SKM-1 (cell line): ENCODE results near the gene GABRE.

Experiments
- DNase-seq: peaks from one replicate; lab custom pipeline; 2025; ENCODE audit not compliant: unreplicated experiment; lab: John Stamatoyannopoulos, UW

GABRE gene, protein sequence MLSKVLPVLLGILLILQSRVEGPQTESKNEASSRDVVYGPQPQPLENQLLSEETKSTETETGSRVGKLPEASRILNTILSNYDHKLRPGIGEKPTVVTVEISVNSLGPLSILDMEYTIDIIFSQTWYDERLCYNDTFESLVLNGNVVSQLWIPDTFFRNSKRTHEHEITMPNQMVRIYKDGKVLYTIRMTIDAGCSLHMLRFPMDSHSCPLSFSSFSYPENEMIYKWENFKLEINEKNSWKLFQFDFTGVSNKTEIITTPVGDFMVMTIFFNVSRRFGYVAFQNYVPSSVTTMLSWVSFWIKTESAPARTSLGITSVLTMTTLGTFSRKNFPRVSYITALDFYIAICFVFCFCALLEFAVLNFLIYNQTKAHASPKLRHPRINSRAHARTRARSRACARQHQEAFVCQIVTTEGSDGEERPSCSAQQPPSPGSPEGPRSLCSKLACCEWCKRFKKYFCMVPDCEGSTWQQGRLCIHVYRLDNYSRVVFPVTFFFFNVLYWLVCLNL

DNA sequence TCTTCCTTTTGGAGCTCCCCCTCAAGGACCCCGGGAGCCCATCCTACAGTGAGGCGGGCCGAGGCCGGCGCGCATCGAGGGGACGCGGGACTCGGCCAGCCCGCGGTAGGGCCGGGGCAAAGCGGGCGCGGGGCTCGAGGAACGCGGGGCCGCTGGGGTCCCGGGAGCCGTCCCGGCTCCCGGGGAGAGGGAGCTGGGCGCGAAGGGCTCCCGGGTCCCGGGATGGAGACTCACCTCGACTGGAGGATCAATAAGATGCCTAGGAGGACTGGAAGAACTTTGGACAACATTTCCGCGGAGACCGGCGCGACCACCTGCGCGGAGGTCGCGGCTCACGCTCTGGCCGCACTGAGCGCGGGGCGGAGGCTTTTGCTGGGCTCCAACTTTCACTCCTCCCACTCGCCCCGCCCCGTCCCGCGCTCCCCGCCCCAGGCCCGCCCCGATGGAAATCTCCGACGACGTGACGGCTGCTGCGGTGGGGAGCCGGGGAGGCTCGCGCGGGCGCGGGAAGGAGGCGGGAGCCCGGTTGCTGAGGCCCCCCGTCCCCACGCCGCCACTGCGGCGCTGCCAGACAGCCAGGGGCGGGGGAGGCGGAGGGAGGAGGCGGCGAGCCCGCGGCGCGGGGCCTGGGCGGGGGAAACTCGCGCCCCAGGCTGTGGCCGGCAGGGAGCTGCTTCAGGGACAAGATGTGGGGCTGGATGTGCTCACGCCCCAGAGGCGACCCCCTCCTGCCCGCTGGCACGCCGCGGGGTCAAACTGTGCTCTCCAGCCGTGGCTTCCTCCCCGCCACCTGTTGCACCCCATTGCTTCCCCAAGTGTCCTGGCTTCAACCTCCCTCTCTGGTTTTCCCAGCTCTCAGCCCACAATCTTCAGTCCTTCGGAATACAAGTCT is at the start of gene GABRE:
TSS of gene GABRE (minus strand) at position 341 of the 892 bp plus-strand sequence. CDS start at position 290, 51 bp downstream.
- DNase-seq, result no peak

DNA sequence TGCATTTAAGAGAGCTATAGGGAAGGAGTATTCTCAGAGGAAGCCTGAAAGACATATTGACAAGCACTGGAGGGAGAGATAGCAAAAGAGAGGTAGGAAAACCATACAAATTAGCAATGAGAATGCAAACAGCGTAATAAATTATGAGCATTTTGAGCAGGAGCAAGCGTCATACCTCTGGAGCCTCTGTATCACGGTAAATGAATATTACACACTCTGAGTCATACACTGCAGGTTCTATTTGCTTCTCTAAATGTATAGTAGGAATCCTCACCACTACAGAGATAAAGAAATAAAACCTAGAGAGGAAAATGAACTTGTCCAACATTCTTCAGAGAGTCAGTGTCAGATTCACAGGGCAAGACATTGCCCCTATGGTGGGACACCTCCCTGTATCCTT is 46.4 kb upstream of the GABRE start:
- no peak for DNase-seq

DNA sequence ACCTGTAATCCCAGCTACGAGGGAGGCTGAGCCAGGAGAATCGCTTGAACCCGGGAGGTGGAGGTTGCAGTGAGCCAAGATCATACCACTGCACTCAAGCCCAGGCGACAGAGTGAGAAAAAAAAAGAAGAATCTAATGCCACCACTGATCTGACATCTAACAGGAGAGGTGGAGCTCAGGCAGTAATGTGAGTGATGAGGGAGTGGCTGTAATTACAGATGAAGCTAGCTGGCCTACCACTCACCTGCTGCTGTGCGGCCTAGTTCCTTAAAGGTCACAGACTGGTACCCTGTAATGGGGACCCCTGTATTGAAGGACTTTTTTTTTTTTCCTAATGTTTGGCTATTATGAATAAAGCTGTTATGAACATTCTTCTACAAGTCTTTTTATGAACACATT is 25.3 kb upstream of the GABRE start:
- no peak for DNase-seq

DNA sequence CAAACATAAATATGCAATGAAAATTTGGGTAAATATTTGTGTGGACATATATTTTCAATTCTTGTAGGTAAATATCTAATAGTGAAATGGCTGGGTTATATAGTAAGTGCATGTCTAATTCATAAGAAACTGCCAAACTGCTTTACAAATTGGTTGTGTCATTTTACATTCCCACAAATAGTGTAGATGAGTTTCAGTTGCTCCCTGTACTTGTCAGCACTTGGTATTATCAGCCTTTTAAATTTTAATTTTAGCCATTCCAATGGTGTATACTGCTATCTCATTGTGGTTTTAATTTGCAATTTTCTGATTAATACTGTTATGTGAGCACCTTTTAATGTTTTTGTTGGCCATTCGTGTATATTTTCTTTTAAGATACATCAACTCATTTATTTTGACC is 23.1 kb upstream of the GABRE start:
- DNase-seq, result no peak

DNA sequence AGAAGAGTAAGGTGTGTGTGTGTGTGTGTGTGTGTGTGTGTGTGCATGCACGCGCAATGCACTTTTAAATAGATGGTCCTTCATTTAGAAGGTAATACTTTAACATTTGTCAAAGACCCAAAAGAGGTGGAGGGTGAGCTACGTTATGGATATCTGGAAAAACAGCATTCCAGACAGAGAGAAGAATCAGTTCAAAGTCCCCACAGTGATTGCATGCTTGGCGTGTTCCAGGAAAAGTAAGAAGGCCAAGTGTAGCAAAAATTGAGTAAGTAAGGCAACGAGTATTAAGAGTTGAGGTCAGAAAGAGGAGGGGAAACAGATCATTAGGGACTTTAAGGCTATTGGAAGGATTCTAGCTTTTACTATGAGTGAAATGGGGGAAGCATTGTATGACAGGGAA is 21.9 kb upstream of the GABRE start:
- DNase-seq, result no peak

DNA sequence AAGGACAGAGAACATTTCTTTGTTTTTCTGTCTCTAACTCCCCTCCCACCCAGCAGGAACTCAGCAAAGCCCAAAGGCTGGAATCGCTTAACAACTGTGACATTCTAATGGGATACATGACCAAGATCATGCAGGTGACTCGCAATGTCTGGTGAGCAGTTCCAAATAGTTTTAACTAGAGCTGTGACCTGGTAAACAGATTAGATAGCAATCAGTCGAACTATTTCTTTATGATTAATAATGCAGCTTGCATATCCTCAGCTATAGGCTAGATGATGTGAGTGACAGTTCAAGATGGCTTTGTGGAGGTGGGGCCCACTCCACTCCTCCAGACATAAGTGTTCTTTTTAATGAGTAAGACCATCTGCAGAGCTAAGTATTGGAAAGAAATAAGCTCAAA is 20.0 kb upstream of the GABRE start:
- DNase-seq, result no peak

DNA sequence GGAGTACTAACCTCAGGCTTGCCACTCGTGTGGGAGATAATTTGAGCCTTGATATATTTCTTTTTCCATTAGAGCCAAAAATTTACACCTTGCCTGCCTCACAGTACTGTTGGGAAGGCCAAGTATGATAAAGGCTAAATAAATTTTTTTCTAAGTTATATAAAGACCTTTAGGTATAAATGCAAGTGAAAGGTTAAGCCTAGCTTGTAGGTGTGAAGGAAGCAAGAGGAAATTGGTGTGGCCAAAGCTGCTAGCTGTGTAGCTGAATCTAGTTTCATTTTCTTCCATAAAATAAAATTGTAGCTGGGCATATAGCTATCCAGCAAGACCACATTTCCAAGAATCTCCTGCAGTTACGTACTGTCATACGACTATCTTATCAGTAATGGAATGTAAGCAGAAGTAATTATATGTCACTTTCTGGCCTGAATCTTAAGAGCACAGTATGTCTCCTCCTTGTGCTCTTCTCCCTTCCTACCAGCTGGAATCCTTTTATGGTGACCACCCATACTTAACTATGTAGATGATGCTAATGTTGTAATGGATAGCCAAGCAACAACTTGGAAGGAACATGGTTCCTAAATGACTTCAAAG is 14.3 kb upstream of the GABRE start:
- DNase-seq, result no peak

DNA sequence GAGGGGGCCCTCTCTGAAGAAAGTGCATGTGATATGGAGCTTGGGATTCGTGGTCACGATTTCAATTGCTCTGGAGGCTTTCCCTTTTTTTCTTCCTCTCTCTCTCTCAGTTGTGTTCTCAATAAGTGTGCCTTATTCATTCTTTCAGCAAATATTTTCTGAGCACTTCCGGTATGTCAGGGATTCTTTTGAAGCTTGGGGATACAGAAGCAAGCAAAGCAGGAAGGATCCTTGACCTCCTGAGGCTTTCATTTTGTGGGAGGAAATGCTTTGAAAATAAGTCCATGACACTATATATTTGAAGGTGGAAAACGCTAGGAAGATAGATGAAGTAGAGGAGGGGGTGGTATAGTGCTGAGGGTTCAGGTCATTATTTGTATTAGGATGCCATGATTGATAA is 12.6 kb upstream of the GABRE start:
- no peak for DNase-seq

DNA sequence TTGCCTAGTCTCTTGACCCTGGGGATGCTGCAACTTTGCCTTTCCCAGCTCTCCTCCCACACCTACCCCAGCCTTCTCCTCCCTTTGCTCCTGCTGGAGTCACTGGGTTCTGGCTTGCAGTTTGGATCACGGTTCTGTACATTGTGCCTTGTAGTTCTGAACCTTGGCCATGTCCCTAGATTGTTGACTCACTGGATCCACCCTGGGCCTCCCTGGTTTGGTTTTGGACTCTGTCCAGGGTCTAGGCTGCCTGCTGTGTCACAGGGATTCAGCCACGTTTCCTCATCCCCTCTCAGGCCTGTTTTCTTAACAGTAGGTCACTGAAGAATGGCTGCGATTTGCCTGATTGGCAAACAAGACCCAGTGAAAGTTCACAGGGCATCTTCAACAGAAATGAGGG is 11.5 kb upstream of the GABRE start:
- no peak for DNase-seq

DNA sequence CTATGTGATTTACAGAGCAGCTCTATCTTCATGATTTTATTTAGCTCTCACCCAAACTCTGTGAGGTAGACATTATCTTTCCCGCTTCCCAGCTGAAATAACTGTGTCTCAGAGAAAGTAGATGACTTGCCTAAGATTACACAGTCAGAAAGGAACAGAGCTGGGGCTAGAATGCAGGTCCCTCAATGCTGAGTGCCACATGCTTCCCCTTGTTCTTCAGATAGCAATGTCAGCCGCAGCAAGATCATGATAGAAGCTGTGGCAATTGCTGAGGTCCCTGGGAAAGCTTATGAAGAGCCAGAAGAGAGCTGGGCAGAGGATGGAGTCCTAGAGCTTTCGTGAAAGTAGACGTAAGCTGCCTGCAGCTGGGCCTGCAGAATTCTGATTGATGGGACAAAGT is 11.1 kb upstream of the GABRE start:
- DNase-seq, result no peak

DNA sequence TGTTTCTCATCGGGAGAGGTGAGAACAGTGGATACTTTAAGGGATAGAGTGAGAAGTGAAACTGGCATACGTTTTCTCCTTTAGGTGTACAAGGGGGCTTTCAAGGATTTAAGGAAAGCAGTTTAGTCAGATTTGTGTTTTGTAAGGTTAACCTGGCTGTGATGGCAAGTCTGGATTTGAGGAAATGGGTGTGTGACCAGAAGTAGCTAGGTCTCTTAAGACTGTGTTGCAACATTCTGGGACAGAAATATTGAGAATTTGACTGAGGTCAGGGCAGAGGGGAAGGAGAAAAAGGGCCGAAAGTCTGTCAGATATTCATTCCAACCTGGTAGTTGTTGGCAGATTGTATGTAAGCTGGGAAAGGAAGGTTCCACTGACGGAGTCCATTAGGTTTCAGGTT is 10.4 kb upstream of the GABRE start:
- no peak for DNase-seq

DNA sequence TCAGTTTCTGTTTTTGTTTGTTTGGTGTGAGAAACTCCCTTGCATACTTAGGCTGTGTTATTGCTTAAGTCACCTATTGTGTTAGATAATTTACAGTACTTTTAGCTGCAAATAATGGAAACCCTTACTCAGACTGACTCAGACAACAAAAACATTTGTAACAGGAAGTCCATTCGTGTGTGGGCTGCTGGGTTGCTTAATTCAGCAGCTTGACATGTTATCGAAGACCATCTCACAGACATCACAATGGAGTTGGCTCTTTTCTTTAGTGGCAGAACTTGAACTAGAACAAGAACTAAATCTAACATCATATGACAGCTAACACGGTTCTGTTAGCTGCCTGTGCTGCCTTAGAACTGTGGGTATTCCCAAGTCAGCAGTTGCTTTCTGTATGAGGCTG is 9.9 kb upstream of the GABRE start:
- no peak for DNase-seq

DNA sequence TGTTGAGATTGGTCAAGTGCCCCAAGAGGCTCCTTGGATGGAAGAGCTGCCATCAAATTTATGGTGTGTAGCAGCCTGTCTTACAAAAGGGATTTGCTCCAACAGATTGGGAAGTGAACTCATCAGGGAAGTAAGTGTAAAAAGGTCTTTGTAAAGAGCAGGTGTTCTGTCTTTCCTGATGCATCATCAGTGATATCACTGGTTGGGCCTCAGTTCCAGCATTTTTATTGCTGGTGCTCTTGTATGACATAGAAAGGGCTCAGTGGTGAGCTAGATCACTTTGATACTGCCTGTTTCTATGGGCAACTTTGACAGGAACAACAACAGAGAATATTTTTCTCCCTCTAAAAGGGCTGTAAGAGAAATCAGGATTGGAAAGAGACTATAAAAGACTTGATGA is 8.7 kb upstream of the GABRE start:
- no peak for DNase-seq

DNA sequence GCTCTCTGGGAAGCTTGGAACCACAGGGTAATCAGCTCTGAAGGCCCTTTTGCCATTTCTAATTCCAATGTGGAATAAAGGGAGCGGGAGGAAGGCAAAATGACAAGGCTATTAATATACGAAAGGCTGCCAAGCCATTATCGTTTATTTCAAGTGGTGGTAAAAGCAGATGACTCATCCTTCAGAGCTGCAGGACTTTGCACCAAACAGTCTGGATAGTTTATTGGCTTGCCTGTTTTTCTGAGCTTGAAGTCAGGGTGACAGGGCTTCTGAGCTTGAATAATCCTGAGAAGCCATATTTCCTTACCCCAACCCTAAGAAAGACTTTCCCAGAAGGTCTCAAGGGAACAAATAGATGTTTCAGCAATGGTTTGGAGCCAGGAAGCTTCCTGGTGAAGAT is 7.7 kb upstream of the GABRE start:
- no peak for DNase-seq

DNA sequence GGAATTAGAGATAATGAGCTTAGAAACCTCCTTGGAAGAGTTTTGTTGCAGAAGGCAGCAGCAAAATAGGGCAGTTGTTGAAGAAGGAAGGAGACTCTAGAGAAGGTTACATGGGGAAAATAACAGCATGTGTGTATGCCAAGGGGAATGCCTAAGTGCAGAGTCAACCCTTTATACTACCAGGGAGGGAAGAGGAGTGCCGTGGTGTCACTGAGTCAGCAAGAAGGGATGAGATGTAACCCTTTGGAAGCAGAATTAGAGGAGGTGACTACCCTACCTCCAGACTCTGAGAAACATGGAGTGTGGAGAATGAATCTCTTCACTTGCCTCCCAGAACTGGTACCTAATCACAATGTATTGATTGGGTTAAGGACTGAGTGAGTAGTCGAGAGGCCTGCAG is 6.7 kb upstream of the GABRE start:
- no peak for DNase-seq

DNA sequence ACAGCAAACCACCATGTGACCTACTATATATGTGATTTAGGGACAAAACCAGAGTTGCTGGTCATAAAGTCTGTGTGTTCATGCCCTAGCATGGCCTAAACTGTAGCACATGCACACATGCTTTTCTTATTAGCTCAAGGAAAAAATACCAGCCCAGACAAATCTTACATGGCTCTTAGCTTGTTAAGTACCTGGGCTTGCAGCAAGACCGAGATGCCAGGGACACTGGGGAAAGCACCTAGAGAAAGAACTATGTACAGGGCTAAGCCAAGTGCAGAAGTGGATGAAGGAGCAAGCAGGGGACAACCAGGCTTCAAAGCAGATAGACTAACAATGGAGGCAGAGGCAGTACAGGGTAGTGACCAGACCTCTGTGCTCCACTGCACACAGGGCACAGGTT is 3.4 kb upstream of the GABRE start:
- DNase-seq, result no peak

DNA sequence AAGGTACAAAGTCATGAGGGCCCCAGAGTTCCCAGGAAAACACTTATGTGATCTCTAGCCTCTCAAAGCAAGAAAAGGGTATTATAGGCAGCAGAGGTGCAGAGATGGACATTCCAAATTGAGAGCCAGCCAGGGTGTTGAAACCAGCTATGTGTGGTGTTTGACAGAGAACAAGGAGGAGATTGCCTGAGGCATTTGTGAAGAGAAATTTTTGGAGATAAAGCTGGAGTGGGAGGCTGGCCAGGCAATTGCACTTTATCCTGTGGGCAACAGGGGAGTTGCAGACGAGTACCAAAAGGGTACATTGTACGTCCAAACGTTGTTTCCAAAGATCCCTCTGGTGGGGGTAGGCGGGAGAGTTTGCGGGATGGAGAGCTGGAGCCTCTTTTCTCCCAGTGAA is 2.5 kb upstream of the GABRE start:
- DNase-seq, result no peak

DNA sequence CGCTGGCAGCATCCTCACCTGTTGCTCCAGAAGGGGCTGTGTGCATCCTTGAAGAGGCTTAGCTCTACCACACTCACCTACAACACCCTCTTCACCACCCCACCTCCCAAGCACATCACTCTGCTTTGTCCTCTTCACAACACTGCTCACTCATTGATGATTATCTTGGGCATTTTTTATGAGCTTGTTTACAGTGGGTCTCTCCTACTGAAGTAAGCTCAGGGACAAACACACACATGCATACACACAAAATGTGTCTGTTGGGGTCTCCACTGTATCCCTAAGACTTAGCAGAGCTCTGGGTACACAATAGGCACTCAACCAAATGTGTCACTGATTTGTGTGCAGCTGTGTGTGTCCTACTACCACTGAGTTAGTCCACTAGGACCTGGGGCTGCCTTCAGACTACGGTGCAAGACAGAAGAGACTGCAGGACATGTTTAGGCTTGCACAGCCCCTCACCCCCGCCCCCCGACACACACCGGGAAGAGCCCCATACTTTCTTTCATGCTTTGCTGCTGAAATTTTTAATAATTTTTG is 1.3 kb upstream of the GABRE start:
- DNase-seq, result no peak

DNA sequence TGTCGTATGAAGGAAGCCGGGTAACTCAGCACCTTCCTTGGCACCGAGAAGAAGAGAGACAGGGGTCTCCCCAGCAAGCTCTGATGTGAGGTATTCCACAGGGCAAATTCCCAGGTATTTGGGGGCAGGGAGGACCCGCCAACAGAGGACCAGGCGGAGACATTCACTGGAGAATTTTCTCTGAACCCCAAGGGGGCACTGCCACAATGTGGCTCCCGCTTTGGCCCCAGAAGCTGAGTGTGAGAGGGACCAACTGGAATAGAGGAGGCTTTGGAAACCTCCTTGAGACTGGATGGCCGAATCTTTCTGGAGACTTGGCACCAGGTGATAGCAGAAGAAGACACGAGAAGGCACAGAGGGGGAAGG is 735 bp upstream of the GABRE start:
- no peak for DNase-seq

DNA sequence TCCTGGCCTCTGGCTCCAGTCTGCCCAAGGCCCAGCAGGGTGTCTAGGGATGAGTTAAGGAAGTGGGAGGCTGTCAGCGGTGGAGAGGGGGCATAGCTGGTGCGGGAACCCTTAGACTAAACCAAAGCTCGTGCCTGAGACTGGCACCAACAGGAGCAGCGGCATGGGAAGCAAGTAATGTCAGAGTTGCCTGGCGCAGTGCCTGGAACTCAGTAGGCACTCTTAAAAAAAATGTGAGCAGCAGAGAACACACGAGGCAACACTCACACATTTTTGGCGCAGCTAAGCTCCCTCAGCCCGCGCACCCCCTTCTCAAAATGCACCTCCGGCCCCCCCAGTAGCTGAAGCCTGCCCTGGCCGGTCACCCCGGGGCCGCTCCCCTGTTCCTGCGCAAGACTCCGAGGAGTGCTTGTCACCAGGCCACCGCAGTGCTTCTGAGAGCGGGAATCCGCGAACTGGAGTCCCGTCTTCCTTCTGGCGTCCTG is 583 bp downstream of the GABRE start:
- DNase-seq, result no peak

DNA sequence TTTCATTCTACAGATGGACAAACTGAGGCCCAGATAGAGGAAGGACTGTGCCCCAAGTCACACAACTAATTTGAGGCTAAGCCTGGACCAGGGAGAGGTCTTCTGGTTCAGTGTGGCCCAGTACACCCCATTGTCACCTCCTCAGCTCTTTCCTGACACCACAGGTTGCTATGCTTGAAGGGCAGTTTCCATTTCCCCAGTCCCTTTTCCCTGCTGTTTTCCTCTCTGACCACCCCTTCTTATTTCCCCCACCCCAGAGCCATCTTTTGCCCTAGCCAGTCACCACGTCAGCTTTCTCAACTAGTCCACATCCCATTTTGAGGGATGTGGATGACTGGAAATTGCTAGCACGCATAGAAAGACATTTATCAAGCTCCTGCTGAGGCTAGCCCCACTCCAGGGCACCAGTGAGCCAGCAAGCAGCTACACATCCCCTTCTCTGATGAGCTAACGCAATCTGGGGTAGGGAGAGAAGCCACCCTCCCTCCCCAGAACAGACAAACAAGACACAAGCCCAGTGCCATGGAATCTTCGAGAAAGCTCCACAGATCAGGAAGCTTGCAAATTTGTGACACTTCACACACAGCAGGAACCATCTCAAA is 1.3 kb downstream of the GABRE start:
- DNase-seq, result no peak
